Chondrocyte (in vitro differentiated cells): Measurements from ENCODE around the gene S1PR2. TPM values are rescaled to one million over a fixed set of nuclear protein-coding genes. Genes with fewer than 3 reads are reported as not detected.

ENCODE experiments used
- DNase-seq: peaks from one replicate; pipeline ENCODE4 v3.0.0; 2021; ENCODE audit warnings: mixed read lengths, low spot score
- H3K27ac Mint-ChIP-seq: one replicate; pipeline ENCODE4 v1.8.0; 2021; ENCODE audit warnings: mild to moderate bottlenecking, moderate library complexity, mixed read lengths; ENCODE audit not compliant: unreplicated experiment
- H3K27me3 Mint-ChIP-seq: 2 replicates; pipeline ENCODE4 v1.8.0; 2021; ENCODE audit warnings: low read depth, mixed read lengths
- H3K36me3 Mint-ChIP-seq: 2 replicates; pipeline ENCODE4 v1.8.0; 2021; ENCODE audit warnings: low read depth, mixed read lengths
- H3K4me1 Mint-ChIP-seq: 2 replicates; pipeline ENCODE4 v1.8.0; 2021; ENCODE audit warnings: low read depth, mild to moderate bottlenecking, mixed read lengths
- H3K4me3 Mint-ChIP-seq: one replicate; pipeline ENCODE4 v1.8.0; 2021; ENCODE audit warnings: mild to moderate bottlenecking, moderate library complexity, mixed read lengths; ENCODE audit not compliant: unreplicated experiment
- H3K9me3 Mint-ChIP-seq: 2 replicates; pipeline ENCODE4 v1.8.0; 2021; ENCODE audit warnings: low read depth, mixed read lengths
- CTCF ChIP-seq: fragments of 200-600 bp; sonication (generic); IDR thresholded peaks from 2 replicates; pipeline ENCODE4 v1.5.0; 2021; ENCODE audit warnings: antibody characterized with exemption, mild to moderate bottlenecking, moderate library complexity
- long read RNA-seq: library from polyadenylated mRNA; stranded (forward); transcript quantifications from one replicate; pipeline ENCODE4 v2.0.0, GENCODE V29; 2021
- total RNA-seq: library from RNA; stranded (reverse); gene quantifications from 3 replicates; pipeline ENCODE4 v1.2.1, GENCODE V29; 2021

Gene S1PR2
- 4.7 to 13.4 TPM (median 12.0 TPM) in 3 replicates for total RNA-seq
- long read RNA-seq, partial matches to known transcripts, result 0 of 2 reads
- long read RNA-seq, other reads (novel, unspliced or antisense), result 0 of 2 reads

- Mint-ChIP-seq H3K4me1 (peaks cover 14% of the 10 kb centered on the region), H3K36me3 (no peaks in the 10 kb centered on the region), H3K4me3 (peak within 1 kb of the TSS; percentile 80), H3K9me3 (no peaks in the 10 kb centered on the region), H3K27me3 (no peaks in the 10 kb centered on the region), H3K27ac (peak within 1 kb of the TSS; percentile 82)
- no peak for TF ChIP-seq CTCF
- DNase-seq, result no peak
These were observed at the start of gene S1PR2 for GRCh38 chr19:10230861-10231611. Gene S1PR2, minus strand, starts transcription at chr19:10231331. Its CDS starts 6,426 bp downstream, at chr19:10224905.

GRCh38 chr19:10279737-10280442, 48.8 kb upstream of the S1PR2 start:
- H3K27ac Mint-ChIP-seq, result no peak overlapping the region
- peaks cover 4% of the 10 kb centered on the region for H3K36me3 Mint-ChIP-seq
- no peak overlapping the region for H3K4me3 Mint-ChIP-seq
- TF ChIP-seq CTCF, result no peak
- no peaks in the 10 kb centered on the region for H3K9me3 Mint-ChIP-seq
- DNase-seq, result no peak
- H3K27me3 Mint-ChIP-seq, result no peaks in the 10 kb centered on the region
- H3K4me1 Mint-ChIP-seq, result peaks cover 14% of the 10 kb centered on the region

- DNase-seq, result no peak
- Mint-ChIP-seq H3K9me3 (no peaks in the 10 kb centered on the region), H3K27ac (no peak overlapping the region)
These were observed 47.8 kb upstream of the S1PR2 start for GRCh38 chr19:10278935-10279334.

DNA sequence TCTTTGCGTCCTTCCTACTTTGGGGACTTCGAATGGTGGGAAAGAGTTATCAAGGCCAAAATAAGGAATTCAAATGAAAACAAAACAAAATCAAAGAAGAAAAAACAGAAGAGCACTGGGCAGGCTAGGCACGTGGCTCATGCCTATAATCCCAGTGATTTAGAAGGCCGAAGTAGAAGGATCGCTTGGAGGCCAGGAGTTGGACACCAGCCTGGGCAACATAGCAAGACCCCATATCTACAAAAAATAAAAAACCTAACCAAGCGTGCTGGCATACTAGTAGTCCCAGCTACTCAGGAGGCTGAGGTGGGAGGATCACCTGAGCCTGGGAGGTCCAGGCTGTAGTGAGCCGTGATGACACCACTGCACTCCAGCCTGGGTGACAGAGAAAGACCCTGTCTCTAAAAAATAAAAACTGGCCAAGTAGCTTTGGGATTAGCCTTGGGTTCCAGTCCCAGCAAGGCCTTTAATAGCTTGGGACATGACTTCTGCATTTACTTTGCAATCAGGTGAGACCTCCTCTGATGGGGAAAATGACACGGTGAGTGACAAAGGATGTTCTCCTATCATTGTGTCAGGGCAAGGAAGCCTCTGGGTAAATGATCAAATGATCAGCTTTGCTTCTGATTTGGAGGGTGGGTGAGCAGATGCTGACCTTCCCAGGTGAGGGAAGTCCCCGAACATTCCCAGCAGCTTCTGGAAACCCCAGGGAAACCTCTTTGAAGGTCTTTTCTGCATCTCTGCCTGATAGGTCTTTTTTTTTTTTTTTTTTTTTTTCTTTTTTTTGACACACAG, 46.9 kb upstream of the S1PR2 start:
- Mint-ChIP-seq H3K27ac (peak overlapping the region; percentile 94), H3K4me1 (peaks cover 16% of the 10 kb centered on the region), H3K4me3 (no peak overlapping the region), H3K36me3 (peaks cover 5% of the 10 kb centered on the region), H3K27me3 (no peaks in the 10 kb centered on the region), H3K9me3 (no peaks in the 10 kb centered on the region)
- no peak for DNase-seq
- TF ChIP-seq CTCF, result no peak

More at GRCh38 chr19:10278935-10279334, 47.8 kb upstream of the S1PR2 start:
- Mint-ChIP-seq H3K36me3 (peaks cover 5% of the 10 kb centered on the region), H3K4me3 (no peak overlapping the region), H3K4me1 (peaks cover 16% of the 10 kb centered on the region), H3K27me3 (no peaks in the 10 kb centered on the region)
- no peak for TF ChIP-seq CTCF

DNA sequence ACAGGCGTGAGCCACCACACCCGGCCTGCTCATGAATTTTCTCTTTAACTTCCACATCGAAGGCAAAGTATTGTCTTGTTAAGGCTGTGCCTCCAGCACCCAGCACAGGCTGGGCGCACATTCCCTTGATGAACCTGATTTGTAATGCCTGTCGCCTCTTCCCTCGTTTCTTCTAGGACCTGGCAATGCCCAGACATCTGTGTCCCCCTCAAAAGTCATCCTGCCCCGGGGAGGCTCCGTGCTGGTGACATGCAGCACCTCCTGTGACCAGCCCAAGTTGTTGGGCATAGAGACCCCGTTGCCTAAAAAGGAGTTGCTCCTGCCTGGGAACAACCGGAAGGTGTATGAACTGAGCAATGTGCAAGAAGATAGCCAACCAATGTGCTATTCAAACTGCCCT, 43.5 kb upstream of the S1PR2 start:
- H3K27ac Mint-ChIP-seq, result no peak overlapping the region
- no peak for DNase-seq
- no peaks in the 10 kb centered on the region for H3K9me3 Mint-ChIP-seq
- H3K36me3 Mint-ChIP-seq, result peaks cover 1% of the 10 kb centered on the region
- no peaks in the 10 kb centered on the region for H3K27me3 Mint-ChIP-seq
- peaks cover 27% of the 10 kb centered on the region for H3K4me1 Mint-ChIP-seq
- no peak for TF ChIP-seq CTCF
- H3K4me3 Mint-ChIP-seq, result no peak overlapping the region
